Gastrocnemius medialis (tissue), 4 donors: ENCODE measurements around the gene PAX5. TPM values are rescaled to one million over a fixed set of nuclear protein-coding genes. Genes with fewer than 3 reads are reported as not detected.

Experiments used
- ATAC-seq, 2 donors: fragments of 150-250 bp; one replicate each; pipeline ENCODE4 v1.9.1; 2016
- DNase-seq, 2 donors: peaks; one replicate each; pipeline ENCODE4 v3.0.0-alpha.2; 2019
- H3K27ac ChIP-seq, 4 donors: fragments of 200-600 bp; sonication (generic); 1 replicate in 1 of 4; 2 replicates in 3 of 4; pipeline ENCODE4 v1.5.1; 2016 to 2018; ENCODE audit warnings: mild to moderate bottlenecking in 2 of 4, moderate library complexity in 1 of 4
- H3K27me3 ChIP-seq, 3 donors: fragments of 200-600 bp; sonication (generic) in 2 of 3; 1 replicate in 1 of 3; 2 replicates in 2 of 3; pipeline versions ENCODE4 v1.5.1 to v1.6.0; 2016 to 2019; ENCODE audit warnings: mild to moderate bottlenecking in 1 of 3, moderate library complexity in 1 of 3
- H3K36me3 ChIP-seq, 2 donors: fragments of 200-600 bp; sonication (generic) in 1 of 2; one replicate each; pipeline ENCODE4 v1.5.1; 2017 to 2018
- H3K4me1 ChIP-seq, 2 donors: fragments of 200-600 bp; sonication (generic) in 1 of 2; one replicate each; pipeline ENCODE4 v1.5.1; 2016 to 2017; ENCODE audit warnings: mild to moderate bottlenecking in 2 of 2
- H3K4me3 ChIP-seq, 4 donors: fragments of 200-600 bp; sonication (generic) in 3 of 4; 1 replicate in 1 of 4; 2 replicates in 3 of 4; pipeline ENCODE4 v1.5.1; 2016 to 2019; ENCODE audit warnings: mild to moderate bottlenecking in 2 of 4
- H3K9me3 ChIP-seq, 3 donors: fragments of 200-600 bp; sonication (generic) in 2 of 3; 1 replicate in 1 of 3; 2 replicates in 2 of 3; pipeline ENCODE4 v1.5.1; 2016 to 2019
- CTCF ChIP-seq, 5 experiments: fragments of 450-650 bp in 3 of 5; fragments of 200-600 bp in 2 of 5; sonication (generic) in 2 of 5; IDR thresholded peaks in 4 of 5; conservative IDR thresholded peaks in 1 of 5; 1 replicate in 4 of 5; 2 replicates in 1 of 5; pipeline ENCODE4 v1.5.1; 2016 to 2019; ENCODE audit warnings: antibody characterized with exemption in 5 of 5, mild to moderate bottlenecking in 3 of 5, moderate library complexity in 3 of 5
- POLR2A ChIP-seq, 2 donors: fragments of 450-650 bp; IDR thresholded peaks; one replicate each; pipeline ENCODE4 v1.6.1; 2017; ENCODE audit warnings: antibody characterized with exemption in 2 of 2, mild to moderate bottlenecking in 2 of 2, moderate library complexity in 2 of 2
- in situ Hi-C, 4 donors: fragments of 200-750 bp; cut with MboI; loops; one replicate each; pipeline versions ENCODE4 v1.15.0 to v1.8.0; 2017; ENCODE audit warnings: low sequenced_read_pairs in 4 of 4
- intact Hi-C: fragments of 100-400 bp; cut with DNase I; formaldehyde crosslinking; loops from one replicate; pipeline ENCODE4 v1.15.1; 2023; ENCODE audit warnings: low total_unique reads
- total RNA-seq, 4 donors: library from RNA; depleted of rRNA; stranded (reverse); fragments of >200 nt; gene quantifications; one replicate each; pipeline versions ENCODE4 v1.1.0 to v1.2.3, GENCODE V29; 2016

The PAX5 gene
- total RNA-seq, 4 donors from 2014 or later: 0.19 TPM; not detected in 3

GRCh38 chr9:36988848-36989247, 45.2 kb downstream of the PAX5 start:
- Histone ChIP-seq H3K36me3 (no peaks in the 10 kb centered on the region), H3K4me1 (no peaks in the 10 kb centered on the region), H3K9me3 (peaks cover 0 to 5% (median 0%) of the 10 kb centered on the region in 3 donors), H3K27ac (no peak overlapping the region), H3K4me3 (no peak overlapping the region), H3K27me3 (peaks cover 40 to 66% (median 53%) of the 10 kb centered on the region in 3 donors)
- intact Hi-C loops (no loop called here), in situ Hi-C loops (loop anchor here in 1 of 4 donors (25.0 kb wide), 1 partner anchor 102 kb away; no protein-coding TSS in a partner anchor)
- TF ChIP-seq POLR2A (IDR thresholded peaks at IDR 0.05): no peak
- no peak for TF ChIP-seq CTCF (IDR thresholded peaks at IDR 0.05 in 4 of 5, conservative IDR thresholded peaks at IDR 0.05 in 1 of 5)
- no peak for DNase-seq
- ATAC-seq: no peak

GRCh38 chr9:36987891-36988290, 46.2 kb downstream of the PAX5 start:
- peaks cover 40 to 73% (median 57%) of the 10 kb centered on the region in 3 donors for H3K27me3 ChIP-seq
- peaks cover 0 to 5% (median 0%) of the 10 kb centered on the region in 3 donors for H3K9me3 ChIP-seq
- in situ Hi-C loops: loop anchor here in 1 of 4 donors (25.0 kb wide), 1 partner anchor 101 kb away; no protein-coding TSS in a partner anchor
- no peak for TF ChIP-seq POLR2A (IDR thresholded peaks at IDR 0.05)
- TF ChIP-seq CTCF (IDR thresholded peaks at IDR 0.05 in 4 of 5, conservative IDR thresholded peaks at IDR 0.05 in 1 of 5): no peak
- intact Hi-C loops: no loop called here
- no peak for ATAC-seq
- no peaks in the 10 kb centered on the region for H3K4me1 ChIP-seq
- no peak overlapping the region for H3K4me3 ChIP-seq
- H3K27ac ChIP-seq: no peak overlapping the region
- no peaks in the 10 kb centered on the region for H3K36me3 ChIP-seq
- DNase-seq: no peak

- TF ChIP-seq POLR2A (IDR thresholded peaks at IDR 0.05): no peak
- no peak for TF ChIP-seq CTCF (IDR thresholded peaks at IDR 0.05 in 4 of 5, conservative IDR thresholded peaks at IDR 0.05 in 1 of 5)
- peaks cover 40 to 74% (median 57%) of the 10 kb centered on the region in 3 donors for H3K27me3 ChIP-seq
- peaks cover 0 to 5% (median 0%) of the 10 kb centered on the region in 3 donors for H3K9me3 ChIP-seq
- no peaks in the 10 kb centered on the region for H3K4me1 ChIP-seq
- no peaks in the 10 kb centered on the region for H3K36me3 ChIP-seq
- ATAC-seq (no peak), DNase-seq (no peak)
- intact Hi-C loops (no loop called here), in situ Hi-C loops (loop anchor here in 1 of 4 donors (25.0 kb wide), 1 partner anchor 100 kb away; no protein-coding TSS in a partner anchor)
- no peak overlapping the region for H3K27ac ChIP-seq
- H3K4me3 ChIP-seq: no peak overlapping the region
Measured at GRCh38 chr9:36987409-36987808, 46.7 kb downstream of the PAX5 start.

- no peak for DNase-seq
- peaks cover 0 to 5% (median 0%) of the 10 kb centered on the region in 3 donors for H3K9me3 ChIP-seq
- H3K27me3 ChIP-seq: peaks cover 40 to 77% (median 57%) of the 10 kb centered on the region in 3 donors
- no peak for TF ChIP-seq POLR2A (IDR thresholded peaks at IDR 0.05)
- no peak for TF ChIP-seq CTCF (IDR thresholded peaks at IDR 0.05 in 4 of 5, conservative IDR thresholded peaks at IDR 0.05 in 1 of 5)
- H3K36me3 ChIP-seq: no peaks in the 10 kb centered on the region
- intact Hi-C loops (no loop called here), in situ Hi-C loops (loop anchor here in 1 of 4 donors (25.0 kb wide), 1 partner anchor 99 kb away; no protein-coding TSS in a partner anchor)
- peak overlapping the region in 1 of 4 donors; percentile 28 for H3K4me3 ChIP-seq
- H3K27ac ChIP-seq: no peak overlapping the region
- no peak for ATAC-seq
- no peaks in the 10 kb centered on the region for H3K4me1 ChIP-seq
Measured at GRCh38 chr9:36986468-36987408, 47.3 kb downstream of the PAX5 start.
